Nephron progenitor cell (in vitro differentiated cells): ENCODE results near the gene ASS1.

Source experiments
- DNase-seq: peaks from one replicate; pipeline ENCODE4 v3.0.0; 2021
- H3K27ac Mint-ChIP-seq: 2 replicates; pipeline ENCODE4 v1.8.0; 2021; ENCODE audit warnings: mild to moderate bottlenecking, moderate library complexity, mixed read lengths
- H3K27me3 Mint-ChIP-seq: 2 replicates; pipeline ENCODE4 v1.8.0; 2021; ENCODE audit warnings: mild to moderate bottlenecking, low read depth, mixed read lengths; ENCODE audit not compliant: poor library complexity
- H3K36me3 Mint-ChIP-seq: 2 replicates; pipeline ENCODE4 v1.8.0; 2021; ENCODE audit warnings: low read depth, mixed read lengths
- H3K4me1 Mint-ChIP-seq: 2 replicates; pipeline ENCODE4 v1.8.0; 2021; ENCODE audit warnings: mixed read lengths
- H3K4me3 Mint-ChIP-seq: 2 replicates; pipeline ENCODE4 v1.8.0; 2021; ENCODE audit warnings: mild to moderate bottlenecking, moderate library complexity, mixed read lengths
- H3K9me3 Mint-ChIP-seq: 2 replicates; pipeline ENCODE4 v1.8.0; 2021; ENCODE audit warnings: mild to moderate bottlenecking, moderate library complexity, mixed read lengths
- CTCF ChIP-seq: fragments of 200-600 bp; sonication (generic); IDR thresholded peaks from 2 replicates; pipeline ENCODE4 v1.5.0; 2021; ENCODE audit warnings: antibody characterized with exemption

Gene ASS1

GRCh38 chr9:130508218-130508617, 63.5 kb downstream of the ASS1 start:
- Mint-ChIP-seq H3K4me1 (peaks cover 18% of the 10 kb centered on the region), H3K27ac (no peak overlapping the region), H3K4me3 (no peak overlapping the region), H3K36me3 (peaks cover 5% of the 10 kb centered on the region), H3K9me3 (peaks cover 15% of the 10 kb centered on the region), H3K27me3 (peaks cover 11% of the 10 kb centered on the region)
- no peak for TF ChIP-seq CTCF
- DNase-seq = no peak

- H3K4me3 Mint-ChIP-seq = no peak overlapping the region
- no peak for DNase-seq
- H3K9me3 Mint-ChIP-seq = peaks cover 15% of the 10 kb centered on the region
- no peak for TF ChIP-seq CTCF
- H3K27ac Mint-ChIP-seq = no peak overlapping the region
- peaks cover 20% of the 10 kb centered on the region for H3K4me1 Mint-ChIP-seq
- peaks cover 21% of the 10 kb centered on the region for H3K27me3 Mint-ChIP-seq
- H3K36me3 Mint-ChIP-seq = peaks cover 5% of the 10 kb centered on the region
These were observed 67.4 kb downstream of the ASS1 start for GRCh38 chr9:130512199-130512598.

- no peak for DNase-seq
- peaks cover 25% of the 10 kb centered on the region for H3K27me3 Mint-ChIP-seq
- H3K4me1 Mint-ChIP-seq = peaks cover 28% of the 10 kb centered on the region
- no peak overlapping the region for H3K4me3 Mint-ChIP-seq
- H3K9me3 Mint-ChIP-seq = peaks cover 14% of the 10 kb centered on the region
- TF ChIP-seq CTCF = no peak
- H3K27ac Mint-ChIP-seq = no peak overlapping the region
- H3K36me3 Mint-ChIP-seq = peaks cover 5% of the 10 kb centered on the region
These were observed 68.3 kb downstream of the ASS1 start for GRCh38 chr9:130513078-130513477.

GRCh38 chr9:130518233-130518632, 73.5 kb downstream of the ASS1 start:
- no peak for DNase-seq
- H3K4me1 Mint-ChIP-seq = peaks cover 33% of the 10 kb centered on the region
- no peaks in the 10 kb centered on the region for H3K36me3 Mint-ChIP-seq
- H3K27me3 Mint-ChIP-seq = peaks cover 23% of the 10 kb centered on the region
- H3K27ac Mint-ChIP-seq = no peak overlapping the region
- H3K9me3 Mint-ChIP-seq = no peaks in the 10 kb centered on the region
- H3K4me3 Mint-ChIP-seq = no peak overlapping the region
- TF ChIP-seq CTCF = no peak

- no peak for TF ChIP-seq CTCF
- Mint-ChIP-seq H3K27me3 (peaks cover 22% of the 10 kb centered on the region), H3K4me1 (peaks cover 40% of the 10 kb centered on the region), H3K36me3 (no peaks in the 10 kb centered on the region), H3K4me3 (no peak overlapping the region), H3K27ac (peak overlapping the region; percentile 48), H3K9me3 (no peaks in the 10 kb centered on the region)
- DNase-seq = no peak
These were observed 74.4 kb downstream of the ASS1 start for GRCh38 chr9:130518943-130519799.

GRCh38 chr9:130519927-130520326, 75.2 kb downstream of the ASS1 start:
- peaks cover 48% of the 10 kb centered on the region for H3K4me1 Mint-ChIP-seq
- no peak for DNase-seq
- no peak overlapping the region for H3K4me3 Mint-ChIP-seq
- H3K36me3 Mint-ChIP-seq = no peaks in the 10 kb centered on the region
- no peaks in the 10 kb centered on the region for H3K9me3 Mint-ChIP-seq
- H3K27ac Mint-ChIP-seq = no peak overlapping the region
- H3K27me3 Mint-ChIP-seq = peaks cover 21% of the 10 kb centered on the region
- no peak for TF ChIP-seq CTCF
